Heart right ventricle (tissue), 16 donors: ENCODE measurements around the gene NFIC. TPM values are rescaled to one million over a fixed set of nuclear protein-coding genes. Genes with fewer than 3 reads are reported as not detected.

Experiments
- ATAC-seq, 8 donors: fragments of 200-7000 bp; cut with Tn5 transposase; one replicate each; pipeline ENCODE4 v1.9.1; 2020; ENCODE audit warnings: mild to moderate bottlenecking in 8 of 8, moderate library complexity in 8 of 8, moderate number of reproducible peaks in 1 of 8
- DNase-seq, 2 donors: peaks; one replicate each; pipeline ENCODE4 v3.0.0-alpha.2; 2020
- H3K27ac ChIP-seq, 10 donors: fragments of 200-600 bp; sonication (generic) in 2 of 10; one replicate each; pipeline versions ENCODE4 v1.5.0 to v1.8.0; 2020 to 2022; ENCODE audit warnings: mild to moderate bottlenecking in 3 of 10
- H3K27me3 ChIP-seq, 7 donors: fragments of 200-600 bp; one replicate each; pipeline ENCODE4 v1.8.0; 2021 to 2022; ENCODE audit warnings: mild to moderate bottlenecking in 2 of 7
- H3K36me3 ChIP-seq, 9 donors: fragments of 200-600 bp; sonication (generic) in 1 of 9; one replicate each; pipeline versions ENCODE4 v1.5.0 to v1.8.0; 2020 to 2022; ENCODE audit warnings: mild to moderate bottlenecking in 2 of 9
- H3K4me1 ChIP-seq, 9 donors: fragments of 200-600 bp; sonication (generic) in 1 of 9; one replicate each; pipeline versions ENCODE4 v1.5.0 to v1.8.0; 2020 to 2022; ENCODE audit warnings: mild to moderate bottlenecking in 4 of 9
- H3K4me3 ChIP-seq, 10 donors: fragments of 200-600 bp; sonication (generic) in 2 of 10; one replicate each; pipeline versions ENCODE4 v1.5.0 to v1.8.0; 2020 to 2022; ENCODE audit warnings: mild to moderate bottlenecking in 7 of 10, moderate library complexity in 2 of 10
- H3K9me3 ChIP-seq, 11 donors: fragments of 200-600 bp in 10 of 11; sonication (generic) in 2 of 11; one replicate each; pipeline versions ENCODE4 v1.5.0 to v1.8.0; 2013 to 2022; ENCODE audit warnings: mild to moderate bottlenecking in 2 of 11, control low read depth in 1 of 11, moderate library complexity in 1 of 11
- WGBS, 2 donors: extraction: QIAGEN DNeasy Blood & Tissue Kit; methylation state at CpG; one replicate each; pipeline ENCODE4 v1.1.7; 2013; ENCODE audit warnings: inconsistent platforms in 1 of 2; 5-methylcytosine and 5-hydroxymethylcytosine counted together
- intact Hi-C, 10 donors: fragments of 100-400 bp; cut with DNase I; formaldehyde crosslinking; loops; one replicate each; pipeline versions ENCODE4 v1.11.1 to v1.14.2; 2022
- polyA plus RNA-seq, 2 donors: library from polyadenylated mRNA; stranded (reverse); fragments of 200-250 nt; gene quantifications; one replicate each; pipeline ENCODE4 v1.2.3, GENCODE V29; 2013
- total RNA-seq, 10 donors: library from RNA; stranded (reverse); fragmentation: NEBNext Ultra II Directional in 3 of 10; extraction: Animal tissue kit (Norgen Biotek cat#: 25700) in 3 of 10; gene quantifications; one replicate each; pipeline versions ENCODE4 v1.2.1 to v1.2.4, GENCODE V29; 2021 to 2023
- TF ChIP-seq, protein P1 (sequence below), 9 donors: fragments of 200-600 bp; sonication (generic) in 2 of 9; IDR thresholded peaks; one replicate each; pipeline versions ENCODE4 v1.5.0 to v1.8.0; 2021 to 2022; ENCODE audit warnings: antibody characterized with exemption in 9 of 9, mild to moderate bottlenecking in 5 of 9, moderate library complexity in 1 of 9
- donor health status: Arrhythmogenic right ventricular cardiomyopathy.
- donor health status: ischemic (EF 13 %, LVEDD 7.1; RV severe dilation, severe dysfunction).
- donor health status: healthy with polysubstance abuse.
- donor health status: DM: no; HTN: yes; CAD: no.
- donor health status: DM: no; HTN: no; CAD: no.
- donor health status: ischemic (EF 25% LVEDD 6.9; RV normal size, moderate dysfunction).
- donor health status: ischemic (EF 25% LVEDD 5.7; RV mildly dilated, moderate dysfunction).
- donor health status: healthy.
- donor health status: DM: yes; HTN: yes; CAD: no.
- donor health status: Ischemic cardiomyopathy.
- donor health status: ischemic (EF 35%, LVEDD 5.7; RV mildly dilated, moderate dysfunction).
- donor health status: nonischemic (EF 11% LVEDD 7.7; RV severe dilation, severe dysfunction).
- donor health status: DM: yes; HTN: yes; CAD: no.
- donor health status: PGD.
- donor health status: ischemic (EF 29% LVEDD 5.4; RV normal size, mild dysfunction).
- donor health status: nonischemic (EF 23%, LVEDD 6.1; RV moderate dilation, normal function).

The NFIC gene
- total and polyA plus RNA-seq, 12 donors, result 52.3 to 217 (median 157) TPM

- DNase-seq, result no peak
- intact Hi-C loops, result loop anchor here in 3 of 10 donors (5.0 kb wide), 3 partner anchors 33 to 163 kb away; no protein-coding TSS in a partner anchor
- TF ChIP-seq, protein P1, sequence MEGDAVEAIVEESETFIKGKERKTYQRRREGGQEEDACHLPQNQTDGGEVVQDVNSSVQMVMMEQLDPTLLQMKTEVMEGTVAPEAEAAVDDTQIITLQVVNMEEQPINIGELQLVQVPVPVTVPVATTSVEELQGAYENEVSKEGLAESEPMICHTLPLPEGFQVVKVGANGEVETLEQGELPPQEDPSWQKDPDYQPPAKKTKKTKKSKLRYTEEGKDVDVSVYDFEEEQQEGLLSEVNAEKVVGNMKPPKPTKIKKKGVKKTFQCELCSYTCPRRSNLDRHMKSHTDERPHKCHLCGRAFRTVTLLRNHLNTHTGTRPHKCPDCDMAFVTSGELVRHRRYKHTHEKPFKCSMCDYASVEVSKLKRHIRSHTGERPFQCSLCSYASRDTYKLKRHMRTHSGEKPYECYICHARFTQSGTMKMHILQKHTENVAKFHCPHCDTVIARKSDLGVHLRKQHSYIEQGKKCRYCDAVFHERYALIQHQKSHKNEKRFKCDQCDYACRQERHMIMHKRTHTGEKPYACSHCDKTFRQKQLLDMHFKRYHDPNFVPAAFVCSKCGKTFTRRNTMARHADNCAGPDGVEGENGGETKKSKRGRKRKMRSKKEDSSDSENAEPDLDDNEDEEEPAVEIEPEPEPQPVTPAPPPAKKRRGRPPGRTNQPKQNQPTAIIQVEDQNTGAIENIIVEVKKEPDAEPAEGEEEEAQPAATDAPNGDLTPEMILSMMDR (IDR thresholded peaks at IDR 0.05), result no peak
- ATAC-seq, result no peak
- 66 to 70% methylated on average over 11 of the region's 11 CpGs for WGBS, 2 donors
- H3K4me3 ChIP-seq, result no peak overlapping the region
- H3K4me1 ChIP-seq, result peaks cover 6 to 50% (median 21%) of the 10 kb centered on the region in 9 donors
- H3K36me3 ChIP-seq, result no peaks in the 10 kb centered on the region
- H3K27me3 ChIP-seq, result peaks cover 0 to 3% (median 0%) of the 10 kb centered on the region in 7 donors
- no peak overlapping the region for H3K27ac ChIP-seq
- H3K9me3 ChIP-seq, result no peaks in the 10 kb centered on the region
Observed at GRCh38 chr19:3470500-3471128, 104.2 kb downstream of the NFIC start.

DNA sequence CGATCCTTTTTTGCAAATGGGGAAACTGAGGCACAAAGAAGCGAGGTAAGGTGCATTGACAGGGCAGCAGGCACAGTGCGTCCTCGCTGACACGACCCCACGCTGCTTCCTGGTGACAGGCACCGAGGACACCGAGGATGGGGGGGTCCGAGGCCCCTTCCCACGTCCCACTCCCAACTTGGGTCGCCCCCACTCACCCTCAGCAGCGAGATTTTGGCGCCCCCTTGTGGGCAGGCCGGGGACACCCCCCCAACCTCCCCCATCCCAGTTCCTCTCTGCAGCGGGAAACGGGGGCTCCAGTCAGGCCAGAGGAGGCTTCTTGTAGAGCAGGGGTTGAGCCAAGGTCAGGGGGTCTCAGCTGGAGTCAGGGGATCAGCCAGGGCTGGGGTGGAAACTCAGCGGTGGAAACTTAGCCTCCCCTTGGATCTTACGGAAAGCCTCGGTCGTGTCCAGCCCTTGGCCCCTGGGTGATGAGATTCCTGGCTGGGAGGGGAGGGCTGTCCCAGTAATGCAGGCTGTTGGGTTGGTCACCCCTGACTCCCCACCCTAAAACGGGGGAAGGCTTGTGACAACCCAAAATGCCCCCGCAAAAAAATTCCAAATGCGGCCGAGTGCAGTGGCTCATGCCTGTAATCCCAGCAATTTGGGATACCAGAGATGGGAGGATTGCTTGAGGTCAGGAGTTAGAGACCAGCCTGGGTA lies 105.7 kb downstream of the NFIC start:
- Histone ChIP-seq H3K36me3 (no peaks in the 10 kb centered on the region), H3K27me3 (peaks cover 0 to 5% (median 0%) of the 10 kb centered on the region in 7 donors), H3K27ac (no peak overlapping the region), H3K4me1 (peaks cover 3 to 36% (median 10%) of the 10 kb centered on the region in 9 donors), H3K4me3 (no peak overlapping the region), H3K9me3 (no peaks in the 10 kb centered on the region)
- TF ChIP-seq, protein P1 (IDR thresholded peaks at IDR 0.05), result peak; percentile 83 to 95 (median 89)
- 22 to 23% methylated on average over 24 of the region's 24 CpGs for WGBS, 2 donors
- peak; percentile 34 to 58 for DNase-seq
- peak; percentile 35 to 74 (median 64) for ATAC-seq
- intact Hi-C loops, result loop anchor here in 8 of 10 donors (1.0 to 5.0 kb wide), 8 partner anchors 35 to 167 kb away; no protein-coding TSS in a partner anchor

- Histone ChIP-seq H3K27me3 (peaks cover 0 to 5% (median 0%) of the 10 kb centered on the region in 7 donors), H3K4me1 (peaks cover 5 to 22% (median 7%) of the 10 kb centered on the region in 9 donors), H3K4me3 (no peak overlapping the region), H3K9me3 (no peaks in the 10 kb centered on the region), H3K27ac (no peak overlapping the region), H3K36me3 (no peaks in the 10 kb centered on the region)
- DNase-seq (no peak), ATAC-seq (no peak)
- 79 to 83% methylated on average over 8 of the region's 8 CpGs for WGBS, 2 donors
- intact Hi-C loops, result loop anchor here in 4 of 10 donors (2.0 to 5.0 kb wide), 4 partner anchors 37 to 167 kb away; no protein-coding TSS in a partner anchor
- TF ChIP-seq, protein P1 (IDR thresholded peaks at IDR 0.05), result no peak
Observed at GRCh38 chr19:3474010-3474409, 107.6 kb downstream of the NFIC start.

- peaks cover 5 to 16% (median 6%) of the 10 kb centered on the region in 9 donors for H3K4me1 ChIP-seq
- no peaks in the 10 kb centered on the region for H3K36me3 ChIP-seq
- H3K9me3 ChIP-seq, result no peaks in the 10 kb centered on the region
- 85 to 86% methylated on average over 2 of the region's 2 CpGs for whole genome bisulfite sequencing, 2 donors
- TF ChIP-seq, protein P1 (IDR thresholded peaks at IDR 0.05), result no peak
- DNase-seq, result no peak
- ATAC-seq, result no peak
- no peak overlapping the region for H3K27ac ChIP-seq
- intact Hi-C loops, result loop anchor here in 4 of 10 donors (2.0 to 5.0 kb wide), 5 partner anchors 37 to 167 kb away; no protein-coding TSS in a partner anchor
- H3K4me3 ChIP-seq, result no peak overlapping the region
- H3K27me3 ChIP-seq, result peaks cover 0 to 6% (median 3%) of the 10 kb centered on the region in 7 donors
Observed at GRCh38 chr19:3474614-3475013, 108.2 kb downstream of the NFIC start.
